Suppressor macrophage (primary cell): ENCODE measurements around the gene ZNF552.

Experiments used
- DNase-seq, 4 experiments: peaks; one replicate each; pipeline ENCODE4 v3.0.0-alpha.2; 2020 to 2022

The ZNF552 gene

DNA sequence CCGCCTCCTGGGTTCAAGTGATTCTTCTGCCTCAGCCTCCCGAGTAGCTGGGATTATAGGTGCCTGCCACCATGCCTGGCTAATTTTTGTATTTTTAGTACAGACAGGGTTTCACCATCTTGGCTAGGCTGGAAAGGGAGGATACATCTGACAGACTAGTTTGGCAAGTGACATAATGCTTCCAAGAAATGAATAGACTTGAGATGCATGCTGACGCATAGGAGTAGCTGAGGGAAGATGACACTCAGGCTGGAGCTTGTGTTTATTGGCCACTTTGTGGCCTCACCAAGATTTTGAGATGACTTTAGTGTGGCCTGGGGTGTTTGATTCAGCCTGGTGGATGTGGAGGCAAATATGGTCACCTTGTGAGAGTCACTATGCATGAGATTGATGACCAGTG lies 41.2 kb downstream of the ZNF552 start:
- DNase-seq, result no peak

DNA sequence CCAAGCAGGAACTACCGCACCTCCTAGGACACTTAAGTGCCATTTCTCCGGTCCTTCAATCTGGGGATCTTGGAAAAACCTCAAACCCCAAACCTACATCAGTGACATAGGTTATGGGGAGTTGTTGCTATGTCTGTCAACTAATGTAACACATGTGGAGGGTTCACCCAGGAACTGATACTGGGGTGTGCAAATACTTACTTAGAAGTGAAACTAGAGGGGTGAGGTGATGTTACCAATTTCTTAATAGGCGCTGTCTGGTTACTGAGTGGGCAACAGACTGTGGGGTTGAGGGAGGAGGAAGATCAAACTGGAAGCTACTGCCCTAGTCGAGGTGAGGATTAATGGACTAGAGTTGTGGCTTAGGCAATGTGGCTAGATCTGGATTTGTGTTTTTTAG lies 43.3 kb downstream of the ZNF552 start:
- peak in 2 of 4 experiments; percentile 10 to 15 for DNase-seq

DNA sequence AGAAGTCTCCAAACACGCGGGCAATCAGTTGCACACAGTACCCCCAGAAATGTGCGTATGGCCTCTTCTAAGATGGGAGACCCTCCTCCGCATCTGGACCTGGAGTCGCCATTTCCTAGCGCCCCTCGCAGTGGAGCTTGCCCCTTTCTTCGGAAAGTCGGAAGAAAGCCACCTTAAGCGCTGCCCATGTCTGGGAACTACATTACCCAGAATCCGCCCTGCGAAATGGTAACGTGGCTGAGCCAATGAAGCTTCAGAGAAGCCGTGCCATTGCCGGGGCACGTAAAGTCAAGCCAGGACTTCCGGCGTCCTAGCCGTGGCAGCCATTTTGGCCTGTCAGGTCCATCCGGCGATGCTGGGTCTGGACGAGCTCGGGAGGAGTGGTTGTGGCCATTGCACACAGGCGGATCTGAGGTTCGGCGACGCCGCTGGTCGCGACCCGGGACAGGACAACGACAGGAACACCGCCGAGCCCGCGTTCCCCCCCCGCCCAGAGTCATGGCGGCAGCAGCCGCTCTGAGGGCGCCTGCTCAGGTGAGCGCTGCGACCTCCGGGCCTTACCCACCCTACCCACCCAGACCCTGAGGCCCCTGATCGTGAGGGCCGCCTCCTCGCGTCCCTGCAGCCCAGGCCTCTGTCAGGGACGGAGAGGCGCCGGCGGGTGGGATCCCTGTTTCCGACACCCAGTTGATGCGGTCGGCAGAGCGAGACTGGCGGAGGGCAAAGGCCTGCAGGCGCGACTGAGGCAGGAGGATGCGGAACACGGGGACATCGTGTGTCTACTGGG lies 45.2 kb downstream of the ZNF552 start, which contains the start of gene ZNF586:
Gene ZNF586 (plus strand): TSS at position 332 of the 787 bp plus-strand sequence. CDS start 167 bp downstream, at position 499.
- DNase-seq, result peak; percentile 93 to 97 (median 96)

DNA sequence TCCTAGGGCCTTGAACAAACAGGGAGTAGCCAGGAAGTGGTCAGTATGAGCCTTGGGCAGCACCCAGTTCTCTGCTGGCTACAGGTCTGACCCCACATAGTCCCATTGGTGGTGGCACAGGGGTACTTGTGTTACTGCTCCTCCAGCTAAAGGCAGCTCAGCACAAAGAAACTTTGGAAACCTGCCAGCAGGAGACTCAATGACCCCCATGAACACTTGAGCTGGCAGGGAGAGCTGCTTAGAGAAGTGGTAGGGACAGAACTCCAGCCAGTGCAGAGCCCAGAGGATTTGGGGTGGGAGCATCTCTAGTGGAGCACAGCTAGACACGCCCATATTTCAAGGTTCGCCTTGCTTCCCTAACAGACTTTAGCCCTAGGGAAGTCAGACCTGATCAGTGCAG lies 55.6 kb downstream of the ZNF552 start:
- DNase-seq, result no peak

DNA sequence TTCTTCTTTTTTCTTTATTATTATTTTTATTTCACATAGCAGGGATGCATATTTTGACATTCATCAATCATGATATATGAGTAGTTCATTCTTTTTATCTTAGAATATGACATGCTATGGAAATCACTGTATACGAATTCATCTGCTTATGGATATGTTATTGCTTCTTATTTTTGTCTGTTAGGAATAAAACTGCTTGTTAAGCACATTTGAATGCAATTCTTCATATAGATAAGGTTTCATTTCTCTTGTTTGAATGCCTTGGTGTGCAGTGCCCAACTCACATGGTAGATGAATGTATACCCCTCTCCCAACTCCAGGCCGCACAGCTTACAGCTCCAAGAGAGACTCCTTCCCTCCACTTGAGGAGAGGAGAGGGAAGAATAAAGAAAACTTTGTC lies 56.8 kb downstream of the ZNF552 start:
- DNase-seq, result no peak
